ENCODE measurements around the gene MSANTD2. TPM values are rescaled to one million over a fixed set of nuclear protein-coding genes. Genes with fewer than 3 reads are reported as not detected.

Gene MSANTD2
- total RNA-seq, 1 experiment from 2014 or later: 15.3 TPM

DNA sequence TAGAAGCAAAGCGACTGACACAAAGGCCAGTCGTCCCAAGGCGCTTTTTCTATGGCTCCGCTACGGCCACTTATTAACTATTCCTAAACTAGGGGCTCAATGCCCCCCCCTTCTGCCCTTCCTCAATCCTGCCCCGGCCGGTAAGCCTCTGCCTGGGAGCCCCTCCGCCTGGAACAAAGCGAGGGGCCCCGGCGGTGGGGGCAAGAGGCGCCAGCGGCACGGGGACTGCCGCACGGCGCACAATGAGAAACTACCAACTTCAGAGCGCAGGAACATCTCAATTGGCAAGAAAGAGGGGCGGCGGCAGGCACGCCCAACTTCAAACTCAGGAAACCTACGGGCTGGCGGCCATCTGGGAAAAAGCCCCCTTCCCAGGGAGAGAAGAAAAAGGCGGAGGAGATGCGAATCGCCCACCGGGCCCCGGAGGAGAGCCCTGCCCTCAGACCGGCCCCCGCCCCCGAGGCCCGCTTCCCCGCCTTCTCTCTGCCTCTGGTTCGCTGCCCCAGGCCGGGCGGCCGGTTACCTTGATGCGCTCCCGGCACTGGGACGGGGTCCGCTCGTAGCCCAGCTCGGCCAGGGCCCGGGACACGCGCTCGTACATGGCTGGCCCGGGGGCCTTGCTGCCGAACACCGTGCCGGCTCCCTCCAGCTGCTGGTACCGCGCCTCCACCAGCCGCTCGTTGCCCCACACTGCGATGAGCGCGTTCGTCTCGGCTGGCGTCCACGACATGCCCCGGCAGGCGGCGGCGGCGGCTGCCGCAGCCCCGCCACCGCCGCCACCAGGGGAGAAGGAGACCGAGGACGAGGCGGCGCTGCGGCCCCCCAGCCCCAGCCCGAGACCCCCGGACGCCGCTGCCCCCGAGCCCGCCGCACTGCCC is 619 bp downstream of the MSANTD2 start:
- CTCF ChIA-PET: interaction anchor here (0.7 to 16.8 kb wide), 15 partner anchors 12 to 397 kb away, joined by 3 to 201 read pairs (median 5); partner anchors contain the start of genes ESAM, SIAE, SPA17 and VSIG2
- Mint-ChIP-seq H3K4me1 (ENCODE audit: insufficient read depth, unreplicated experiment) (peaks cover 11% of the 10 kb centered on the region), H3K27ac (ENCODE audit: low read depth, unreplicated experiment) (peak overlapping the region; percentile 80), H3K9me3 (ENCODE audit: unreplicated experiment) (no peaks in the 10 kb centered on the region), H3K36me3 (ENCODE audit: insufficient read depth, unreplicated experiment) (no peaks in the 10 kb centered on the region), H3K27me3 (ENCODE audit: insufficient read depth, unreplicated experiment) (no peaks in the 10 kb centered on the region), H3K4me3 (ENCODE audit: unreplicated experiment) (peak overlapping the region; percentile 83)
- intact Hi-C loops (cut with micrococcal nuclease): loop anchor here (1.0 to 10.0 kb wide), 2 partner anchors 38 to 55 kb away; no protein-coding TSS in a partner anchor
- BruUV-seq (replicated peaks): no TSS peak
- TF ChIP-seq, protein P1, sequence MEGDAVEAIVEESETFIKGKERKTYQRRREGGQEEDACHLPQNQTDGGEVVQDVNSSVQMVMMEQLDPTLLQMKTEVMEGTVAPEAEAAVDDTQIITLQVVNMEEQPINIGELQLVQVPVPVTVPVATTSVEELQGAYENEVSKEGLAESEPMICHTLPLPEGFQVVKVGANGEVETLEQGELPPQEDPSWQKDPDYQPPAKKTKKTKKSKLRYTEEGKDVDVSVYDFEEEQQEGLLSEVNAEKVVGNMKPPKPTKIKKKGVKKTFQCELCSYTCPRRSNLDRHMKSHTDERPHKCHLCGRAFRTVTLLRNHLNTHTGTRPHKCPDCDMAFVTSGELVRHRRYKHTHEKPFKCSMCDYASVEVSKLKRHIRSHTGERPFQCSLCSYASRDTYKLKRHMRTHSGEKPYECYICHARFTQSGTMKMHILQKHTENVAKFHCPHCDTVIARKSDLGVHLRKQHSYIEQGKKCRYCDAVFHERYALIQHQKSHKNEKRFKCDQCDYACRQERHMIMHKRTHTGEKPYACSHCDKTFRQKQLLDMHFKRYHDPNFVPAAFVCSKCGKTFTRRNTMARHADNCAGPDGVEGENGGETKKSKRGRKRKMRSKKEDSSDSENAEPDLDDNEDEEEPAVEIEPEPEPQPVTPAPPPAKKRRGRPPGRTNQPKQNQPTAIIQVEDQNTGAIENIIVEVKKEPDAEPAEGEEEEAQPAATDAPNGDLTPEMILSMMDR (IDR thresholded peaks at IDR 0.05; ENCODE audit: unreplicated experiment): no peak
- peak; percentile 36 for DNase-seq (ENCODE audit: unreplicated experiment)
- POLR2A ChIA-PET: interaction anchor here (0.6 to 4.9 kb wide), 30 partner anchors 9 to 1221 kb away, joined by 3 to 19 read pairs (median 4); partner anchors contain the start of genes CCDC15, ESAM, NRGN and SIAE

DNA sequence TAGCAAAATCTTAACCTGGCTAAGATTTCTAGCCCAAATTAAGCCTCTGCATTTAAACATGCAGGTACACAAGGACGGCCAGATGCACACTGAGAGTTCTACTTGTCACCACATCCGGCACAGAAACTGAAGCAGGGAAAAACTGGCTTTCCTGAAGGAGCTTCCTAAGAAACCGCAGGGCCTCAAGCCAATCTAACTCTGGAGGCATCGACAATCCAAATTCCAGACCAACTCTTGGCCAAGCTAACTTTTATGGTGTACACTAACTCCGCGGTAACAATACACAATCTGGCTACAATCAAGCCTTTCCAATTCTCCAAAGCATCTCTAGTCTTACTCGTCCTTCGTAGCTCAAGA is 1.2 kb downstream of the MSANTD2 start:
- Mint-ChIP-seq H3K4me1 (ENCODE audit: insufficient read depth, unreplicated experiment) (peaks cover 11% of the 10 kb centered on the region), H3K9me3 (ENCODE audit: unreplicated experiment) (no peaks in the 10 kb centered on the region), H3K27ac (ENCODE audit: low read depth, unreplicated experiment) (peak overlapping the region; percentile 80), H3K27me3 (ENCODE audit: insufficient read depth, unreplicated experiment) (no peaks in the 10 kb centered on the region), H3K36me3 (ENCODE audit: insufficient read depth, unreplicated experiment) (no peaks in the 10 kb centered on the region), H3K4me3 (ENCODE audit: unreplicated experiment) (peak overlapping the region; percentile 83)
- DNase-seq (ENCODE audit: unreplicated experiment): peak; percentile 51
- ChIA-PET CTCF (interaction anchor here (0.7 to 16.8 kb wide), 17 partner anchors 12 to 397 kb away, joined by 3 to 201 read pairs (median 4); partner anchors contain the start of genes ESAM, SIAE, SPA17 and VSIG2), POLR2A (interaction anchor here (0.8 to 4.9 kb wide), 19 partner anchors 9 to 794 kb away, joined by 3 to 19 read pairs (median 4); partner anchors contain the start of genes CCDC15, NRGN, SIAE and SPA17)
- no TSS peak for BruUV-seq (replicated peaks)
- intact Hi-C loops (cut with micrococcal nuclease): loop anchor here (10.0 kb wide), 1 partner anchor 54 kb away; no protein-coding TSS in a partner anchor
- TF ChIP-seq, protein P1 (IDR thresholded peaks at IDR 0.05; ENCODE audit: unreplicated experiment): no peak

DNA sequence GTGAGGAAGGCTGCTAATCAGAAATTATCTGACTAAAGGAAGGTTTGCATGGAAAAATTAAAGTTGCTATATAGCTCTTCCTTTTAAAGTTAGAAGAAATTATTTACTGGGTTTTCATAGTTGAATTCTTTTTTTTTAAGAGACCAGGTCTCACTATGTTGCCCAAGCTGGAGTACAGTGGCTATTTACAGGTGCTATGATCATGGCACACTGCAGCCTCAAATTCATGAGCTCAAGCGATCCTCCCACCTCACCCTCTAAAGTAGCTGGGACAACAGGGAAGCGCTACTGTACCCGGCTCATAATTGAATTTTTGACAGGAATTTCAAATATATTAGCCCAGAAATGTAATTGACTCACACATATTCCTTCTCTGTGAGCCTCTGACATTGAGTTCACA is 3.9 kb downstream of the MSANTD2 start:
- no peak for DNase-seq (ENCODE audit: unreplicated experiment)
- no peaks in the 10 kb centered on the region for H3K36me3 Mint-ChIP-seq (ENCODE audit: insufficient read depth, unreplicated experiment)
- TF ChIP-seq, protein P1 (IDR thresholded peaks at IDR 0.05; ENCODE audit: unreplicated experiment): no peak
- H3K4me1 Mint-ChIP-seq (ENCODE audit: insufficient read depth, unreplicated experiment): peaks cover 27% of the 10 kb centered on the region
- ChIA-PET POLR2A (interaction anchor here (1.1 kb wide), 1 partner anchor 11 kb away, joined by 4 read pairs; no protein-coding TSS in a partner anchor), CTCF (interaction anchor here (0.5 to 16.8 kb wide), 8 partner anchors 15 to 1219 kb away, joined by 3 to 201 read pairs (median 12); no protein-coding TSS in a partner anchor)
- no TSS peak for BruUV-seq (replicated peaks)
- no peak overlapping the region for H3K4me3 Mint-ChIP-seq (ENCODE audit: unreplicated experiment)
- no peak overlapping the region for H3K27ac Mint-ChIP-seq (ENCODE audit: low read depth, unreplicated experiment)
- no peaks in the 10 kb centered on the region for H3K9me3 Mint-ChIP-seq (ENCODE audit: unreplicated experiment)
- intact Hi-C loops (cut with micrococcal nuclease): loop anchor here (10.0 kb wide), 1 partner anchor 52 kb away; no protein-coding TSS in a partner anchor
- H3K27me3 Mint-ChIP-seq (ENCODE audit: insufficient read depth, unreplicated experiment): no peaks in the 10 kb centered on the region
